Ureter (tissue), 1 donor: ENCODE data around the gene DDX11. TPM values are rescaled to one million over a fixed set of nuclear protein-coding genes. Genes with fewer than 3 reads are reported as not detected.
"Not testable (repeated sequence)": the region's sequence is repeated elsewhere in the genome, so short reads cannot be mapped to it uniquely, and the experiment has no call there.

ENCODE experiments used
- DNase-seq: peaks from one replicate; pipeline ENCODE4 v3.0.0-alpha.2; 2020; ENCODE audit warnings: low spot score
- total RNA-seq: library from RNA; stranded (reverse); gene quantifications from one replicate; pipeline ENCODE4 v1.2.4, GENCODE V29; 2023
- donor health status: DM: yes; HTN: yes; CAD: no.

Gene DDX11
- 37.8 TPM for total RNA-seq

- peak; percentile 92 for DNase-seq
Observed at GRCh38 chr12:31073527-31074332, at the start of gene DDX11. Gene DDX11, plus strand, starts transcription at chr12:31073860. Its CDS starts 4,534 bp downstream, at chr12:31078394.

- DNase-seq: no peak
Observed at GRCh38 chr12:31026202-31026601, 47.5 kb upstream of the DDX11 start.

GRCh38 chr12:31027006-31027405 is 46.7 kb upstream of the DDX11 start:
- peak; percentile 23 for DNase-seq

DNA sequence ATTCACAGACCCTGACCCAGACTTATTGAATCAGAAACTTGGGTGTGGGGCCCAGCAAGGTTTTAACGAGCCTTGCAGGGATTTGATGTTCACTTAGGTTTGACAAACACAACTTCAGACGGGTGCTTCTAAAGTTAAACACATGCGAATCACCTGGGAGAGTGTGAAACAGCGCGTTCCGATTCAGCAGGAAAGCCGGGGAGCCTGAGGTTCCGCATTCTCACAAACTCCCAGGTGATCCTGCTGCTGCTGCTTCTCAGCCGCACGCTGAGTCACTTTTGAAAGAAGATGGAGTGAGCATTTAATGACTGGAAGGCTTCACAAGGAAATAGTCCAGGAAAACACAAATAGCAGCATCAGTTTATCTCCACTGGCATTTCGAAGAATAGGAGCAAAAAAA is 44.2 kb upstream of the DDX11 start:
- DNase-seq: peak; percentile 29

DNA sequence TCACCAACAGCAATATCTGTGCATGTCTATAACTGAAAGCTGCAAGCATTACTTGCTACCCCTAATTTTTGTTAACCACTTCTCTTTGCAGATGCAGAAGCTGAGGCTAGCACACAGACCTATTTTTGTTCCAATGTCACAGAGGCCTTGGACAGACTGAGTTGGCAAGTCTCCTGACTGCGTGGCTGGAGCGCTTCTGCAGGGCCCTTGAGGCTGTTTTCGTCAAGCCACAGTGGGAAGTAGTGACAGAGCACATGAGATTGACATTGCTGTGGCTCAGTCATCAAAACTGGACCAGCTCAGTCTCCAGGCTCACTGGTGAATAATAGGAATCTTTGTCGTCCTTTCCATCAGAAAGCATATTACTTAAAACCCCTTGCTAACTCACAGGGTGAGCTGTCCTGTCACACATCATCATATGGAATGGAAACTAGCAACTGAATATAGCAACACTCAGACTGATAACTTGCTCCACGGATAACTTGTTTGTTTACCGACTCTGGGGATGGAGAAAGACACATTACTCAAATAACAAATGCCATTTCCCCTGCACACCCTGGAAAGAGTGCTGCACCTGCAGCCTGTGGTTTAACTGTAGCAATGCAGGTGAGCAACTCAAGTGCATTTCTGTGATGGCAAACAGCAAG is 43.6 kb upstream of the DDX11 start:
- DNase-seq: peak; percentile 19

DNA sequence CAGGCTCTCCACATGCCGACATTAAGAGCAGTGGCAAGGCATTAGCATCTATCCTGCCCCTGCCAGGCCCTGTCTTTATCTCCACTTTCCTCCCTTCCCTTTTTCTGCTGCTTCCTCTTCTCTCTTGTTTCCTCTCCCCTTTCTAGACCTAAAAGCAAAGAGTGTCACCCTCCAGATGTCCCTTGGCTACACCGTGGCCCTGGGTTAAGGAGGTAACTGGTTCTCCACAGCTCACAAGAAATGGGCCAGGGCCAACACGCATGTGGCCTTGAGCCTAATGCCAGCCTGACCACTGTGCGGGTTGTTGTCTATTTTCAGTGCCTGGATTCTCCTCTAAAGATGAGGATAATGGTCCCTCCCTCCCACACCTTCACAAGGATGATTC is 41.7 kb upstream of the DDX11 start:
- no peak for DNase-seq

DNA sequence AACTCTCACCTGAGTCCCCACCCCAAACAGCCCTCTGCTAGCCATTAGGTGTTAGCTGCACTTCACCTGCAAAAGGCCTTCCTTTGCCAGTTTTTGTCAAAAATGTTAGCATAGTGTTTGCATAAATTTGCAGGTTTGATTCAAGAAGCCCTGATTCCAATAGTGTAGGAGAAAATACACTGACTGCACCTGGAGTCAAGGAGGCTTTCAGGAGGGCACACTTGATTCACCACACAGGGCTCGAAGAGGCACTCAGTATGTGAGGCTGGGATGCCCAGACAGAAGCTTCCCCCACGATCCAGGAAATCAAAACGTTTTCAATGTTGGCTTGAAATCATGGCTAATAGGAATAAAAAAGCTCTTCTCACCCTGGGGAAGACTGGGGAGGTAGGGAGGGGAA is 40.5 kb upstream of the DDX11 start:
- no peak for DNase-seq

GRCh38 chr12:31033681-31034080 is 40.0 kb upstream of the DDX11 start:
- DNase-seq: peak; percentile 29

GRCh38 chr12:31034372-31034771 is 39.3 kb upstream of the DDX11 start:
- DNase-seq: peak; percentile 42

DNA sequence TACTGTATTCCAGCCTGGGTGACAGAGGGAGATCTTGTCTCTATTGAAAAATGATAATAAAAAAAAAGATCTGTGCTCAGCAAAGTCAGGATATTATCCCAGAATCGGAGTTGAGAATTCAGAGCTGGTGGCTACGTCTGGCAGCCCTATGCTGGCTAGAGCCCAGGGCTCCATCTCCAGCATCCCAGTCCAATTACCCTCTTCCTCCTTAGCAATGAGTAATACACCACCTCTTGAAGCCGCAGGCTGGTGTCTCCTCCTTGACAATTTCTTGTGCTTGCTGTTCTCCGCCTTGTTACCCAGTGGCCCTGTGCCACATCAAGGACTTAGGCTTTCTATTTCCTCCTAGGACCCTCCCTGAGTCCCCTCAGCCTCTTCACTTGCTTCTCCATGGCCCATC is 38.4 kb upstream of the DDX11 start:
- DNase-seq: no peak

- DNase-seq: peak; percentile 35
Observed at GRCh38 chr12:31035967-31036665, 37.5 kb upstream of the DDX11 start.

DNA sequence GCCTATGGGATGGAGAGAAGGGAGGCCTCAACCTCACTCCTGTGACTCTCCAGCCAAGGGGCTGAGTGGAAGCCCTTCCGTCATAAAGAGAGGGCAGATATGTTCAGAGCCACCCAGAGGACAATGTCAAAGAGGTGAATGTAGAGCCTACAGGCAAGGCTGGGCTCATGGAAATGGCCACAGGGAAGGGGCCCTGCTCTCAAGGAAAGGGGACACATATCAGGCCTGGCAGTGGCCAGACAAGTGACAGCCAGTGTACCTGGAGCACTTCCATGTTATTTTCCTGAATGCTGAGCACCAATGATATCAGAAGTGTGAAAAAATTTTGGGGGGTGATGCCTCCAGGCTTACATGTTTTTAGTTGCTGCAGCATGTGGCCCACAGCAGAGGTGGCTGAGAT is 36.6 kb upstream of the DDX11 start:
- no peak for DNase-seq

DNA sequence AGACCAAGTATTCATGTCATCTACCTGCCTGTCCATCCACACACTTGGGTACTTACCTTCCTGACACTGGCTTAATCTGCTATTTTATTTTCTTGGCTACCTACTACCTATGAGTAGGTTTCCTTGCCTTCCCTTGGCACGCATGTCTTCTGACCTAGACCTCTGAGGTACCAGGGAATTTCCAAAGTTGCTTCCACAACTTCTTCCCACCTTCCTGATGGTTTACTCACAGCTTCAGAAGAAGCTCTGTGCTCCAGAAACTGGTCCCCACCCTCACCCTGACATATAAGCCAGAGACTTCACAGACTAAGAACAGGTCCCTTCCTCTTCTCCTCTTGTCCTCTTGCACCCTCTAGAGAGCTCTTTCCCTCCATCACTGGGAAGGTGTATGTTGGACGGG is 35.7 kb upstream of the DDX11 start:
- DNase-seq: peak; percentile 15

- no peak for DNase-seq
Observed at GRCh38 chr12:31041033-31041564, 32.6 kb upstream of the DDX11 start.

- DNase-seq: not testable (repeated sequence)
Observed at GRCh38 chr12:31050143-31050542, 23.5 kb upstream of the DDX11 start.

- not testable (repeated sequence) for DNase-seq
Observed at GRCh38 chr12:31050548-31050947, 23.1 kb upstream of the DDX11 start.

DNA sequence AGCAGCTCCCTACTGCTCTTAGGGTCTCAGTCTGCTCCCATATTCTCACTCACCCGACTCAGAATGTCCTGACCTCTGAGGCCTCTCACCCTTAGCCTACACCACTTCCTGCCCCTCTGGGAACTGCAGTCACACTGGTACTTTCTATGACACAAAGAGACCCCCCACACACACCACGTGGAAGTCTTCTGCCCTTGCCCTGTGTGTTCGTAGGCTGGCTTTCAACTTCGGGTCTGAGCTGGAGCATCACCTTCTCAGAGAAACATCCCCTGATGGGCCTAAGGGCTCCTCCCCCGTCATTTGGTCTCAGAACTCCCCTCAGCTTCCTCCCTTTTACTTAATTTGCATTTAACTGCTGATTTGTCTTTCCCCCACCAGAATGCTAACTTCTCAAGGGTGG is 22.0 kb upstream of the DDX11 start:
- not testable (repeated sequence) for DNase-seq

DNA sequence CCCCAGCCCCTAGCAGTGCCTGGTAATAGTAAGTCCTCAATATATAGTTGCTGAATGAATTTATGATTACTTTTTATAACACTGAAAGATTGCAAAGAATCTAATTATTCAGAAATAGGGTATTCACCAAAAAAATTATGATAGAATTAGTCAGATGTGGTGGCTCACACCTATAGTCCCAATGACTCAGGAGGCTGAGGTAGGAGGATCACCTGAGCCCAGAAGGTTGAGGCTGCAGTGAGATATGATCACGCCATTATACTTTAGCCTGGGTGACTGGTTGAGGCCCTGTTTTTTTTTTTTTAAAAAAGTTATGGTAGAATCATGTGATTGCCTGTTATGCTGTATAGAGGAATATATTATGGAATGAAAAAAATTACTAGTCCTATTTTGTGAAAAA is 21.5 kb upstream of the DDX11 start:
- not testable (repeated sequence) for DNase-seq

- not testable (repeated sequence) for DNase-seq
Observed at GRCh38 chr12:31052666-31053439, 20.8 kb upstream of the DDX11 start.

GRCh38 chr12:31053944-31054343 is 19.7 kb upstream of the DDX11 start:
- DNase-seq: not testable (repeated sequence)

DNA sequence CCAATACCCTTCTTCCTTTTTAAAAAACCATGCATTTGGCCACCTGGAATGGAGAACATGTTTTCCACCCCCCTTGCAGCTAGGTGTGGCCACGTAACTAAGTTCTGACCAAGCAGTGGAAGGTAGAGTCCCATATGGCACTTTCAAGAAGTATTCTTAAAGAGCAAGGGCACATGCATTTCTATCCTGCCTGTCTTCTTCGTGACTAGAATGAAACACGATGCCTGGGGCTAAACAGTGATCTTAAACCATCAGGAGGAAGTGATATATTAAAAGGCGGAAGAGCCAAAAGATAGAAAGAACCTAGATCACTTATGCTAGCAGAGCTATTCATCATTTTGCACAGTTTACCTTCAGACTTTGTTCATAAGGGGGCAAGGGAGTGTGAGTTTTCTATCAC is 16.0 kb upstream of the DDX11 start:
- DNase-seq: no peak

DNA sequence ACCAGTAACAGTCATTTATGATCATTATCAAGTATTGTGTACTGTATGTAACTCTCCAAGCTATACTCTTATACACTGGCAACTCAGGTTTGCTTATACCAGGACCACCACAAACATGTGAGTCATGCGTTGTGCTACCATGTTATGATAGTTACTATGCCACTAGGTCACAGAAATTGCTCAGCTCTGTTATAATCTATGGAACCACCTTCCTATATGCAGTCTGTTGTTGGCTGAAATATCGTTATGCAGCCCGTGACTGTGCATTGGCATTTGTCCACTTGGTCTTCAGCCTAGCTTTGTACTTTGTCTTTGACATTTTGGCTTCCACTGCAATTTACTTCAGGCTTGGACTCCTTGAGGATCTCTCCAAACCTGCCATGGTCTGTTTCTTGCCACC is 7.5 kb upstream of the DDX11 start:
- not testable (repeated sequence) for DNase-seq
